Measurements from ENCODE around the gene AP3D1.
"Not testable (repeated sequence)": the region's sequence is repeated elsewhere in the genome, so short reads cannot be mapped to it uniquely, and the experiment has no call there.

AP3D1 gene

GRCh38 chr19:2150794-2151338, 500 bp downstream of the AP3D1 start:
- no peak for DNase-seq (ENCODE audit: low read depth in 2 of 2)

GRCh38 chr19:2149980-2150793, 1.2 kb downstream of the AP3D1 start:
- DNase-seq (ENCODE audit: low read depth in 2 of 2) = no peak

- DNase-seq (ENCODE audit: low read depth in 2 of 2) = no peak
Observed at GRCh38 chr19:2148482-2149135, 2.8 kb downstream of the AP3D1 start.

- DNase-seq (ENCODE audit: low read depth in 2 of 2) = no peak
Observed at GRCh38 chr19:2145831-2146241, 5.5 kb downstream of the AP3D1 start.

GRCh38 chr19:2144190-2144589, 7.2 kb downstream of the AP3D1 start:
- DNase-seq (ENCODE audit: low read depth in 2 of 2) = no peak

GRCh38 chr19:2142173-2142829, 9.1 kb downstream of the AP3D1 start:
- no peak for DNase-seq (ENCODE audit: low read depth in 2 of 2)

- DNase-seq (ENCODE audit: low read depth in 2 of 2) = no peak
Observed at GRCh38 chr19:2140138-2140569, 11.2 kb downstream of the AP3D1 start.

GRCh38 chr19:2139385-2140137, 11.8 kb downstream of the AP3D1 start:
- DNase-seq (ENCODE audit: low read depth in 2 of 2) = no peak

GRCh38 chr19:2138061-2138728, 13.2 kb downstream of the AP3D1 start:
- no peak for DNase-seq (ENCODE audit: low read depth in 2 of 2)

- DNase-seq (ENCODE audit: low read depth in 2 of 2) = no peak
Observed at GRCh38 chr19:2136796-2137195, 14.6 kb downstream of the AP3D1 start.

GRCh38 chr19:2135474-2136402, 15.6 kb downstream of the AP3D1 start:
- no peak for DNase-seq (ENCODE audit: low read depth in 2 of 2)

GRCh38 chr19:2132731-2133490, 18.5 kb downstream of the AP3D1 start:
- no peak for DNase-seq (ENCODE audit: low read depth in 2 of 2)

GRCh38 chr19:2132191-2132590, 19.2 kb downstream of the AP3D1 start:
- no peak for DNase-seq (ENCODE audit: low read depth in 2 of 2)

GRCh38 chr19:2131012-2131975, 20.1 kb downstream of the AP3D1 start:
- DNase-seq (ENCODE audit: low read depth in 2 of 2) = not testable (repeated sequence)

- no peak for DNase-seq (ENCODE audit: low read depth in 2 of 2)
Observed at GRCh38 chr19:2129892-2130770, 21.2 kb downstream of the AP3D1 start.

GRCh38 chr19:2129486-2129885, 21.9 kb downstream of the AP3D1 start:
- DNase-seq (ENCODE audit: low read depth in 2 of 2) = no peak

GRCh38 chr19:2129022-2129421, 22.3 kb downstream of the AP3D1 start:
- DNase-seq (ENCODE audit: low read depth in 2 of 2) = no peak

All from activated CD8-positive, alpha-beta memory T cell treated with anti-CD3 and anti-CD28 coated beads for 4 hours (primary cell).